Measurements from ENCODE around the gene MSI2. TPM values are rescaled to one million over a fixed set of nuclear protein-coding genes. Genes with fewer than 3 reads are reported as not detected.

MSI2 gene
- total RNA-seq, 6 experiments from 2014 or later = 12.0 to 22.6 (median 19.4) TPM

GRCh38 chr17:57689254-57689653 lies 432.9 kb downstream of the MSI2 start:
- Histone ChIP-seq H3K27ac (no peak overlapping the region), H3K4me3 (no peak overlapping the region), H3K27me3 (no peaks in the 10 kb centered on the region), H3K4me1 (no peaks in the 10 kb centered on the region), H3K36me3 (no peaks in the 10 kb centered on the region), H3K9me3 (no peaks in the 10 kb centered on the region)
- DNase-seq (no peak), ATAC-seq (no peak)
- intact Hi-C loops (cut with DNase I) = no loop called here
- TF ChIP-seq POLR2A (IDR thresholded peaks at IDR 0.05) (no peak), CTCF (IDR thresholded peaks at IDR 0.05) (no peak)
- WGBS (ENCODE audit: insufficient coverage, low coverage, low lambda C conversion rate, missing lambda C conversion rate) = 62% methylated on average over 3 of the region's 3 CpGs

GRCh38 chr17:57691939-57692338 lies 435.6 kb downstream of the MSI2 start:
- no peaks in the 10 kb centered on the region for H3K9me3 ChIP-seq
- H3K27ac ChIP-seq = no peak overlapping the region
- DNase-seq (no peak), ATAC-seq (no peak)
- H3K27me3 ChIP-seq = no peaks in the 10 kb centered on the region
- intact Hi-C loops (cut with DNase I) = no loop called here
- H3K36me3 ChIP-seq = no peaks in the 10 kb centered on the region
- H3K4me1 ChIP-seq = no peaks in the 10 kb centered on the region
- H3K4me3 ChIP-seq = no peak overlapping the region
- TF ChIP-seq CTCF (IDR thresholded peaks at IDR 0.05) (no peak), POLR2A (IDR thresholded peaks at IDR 0.05) (no peak)
- WGBS (ENCODE audit: insufficient coverage, low coverage, low lambda C conversion rate, missing lambda C conversion rate) = 93% methylated on average over 1 of the region's 1 CpG

GRCh38 chr17:57692770-57693169 lies 436.4 kb downstream of the MSI2 start:
- no peak for TF ChIP-seq POLR2A (IDR thresholded peaks at IDR 0.05)
- TF ChIP-seq CTCF (IDR thresholded peaks at IDR 0.05) = no peak
- intact Hi-C loops (cut with DNase I) = no loop called here
- Histone ChIP-seq H3K27ac (no peak overlapping the region), H3K27me3 (no peaks in the 10 kb centered on the region), H3K9me3 (no peaks in the 10 kb centered on the region), H3K4me1 (no peaks in the 10 kb centered on the region), H3K36me3 (no peaks in the 10 kb centered on the region), H3K4me3 (no peak overlapping the region)
- ATAC-seq (no peak), DNase-seq (no peak)
- WGBS (ENCODE audit: insufficient coverage, low coverage, low lambda C conversion rate, missing lambda C conversion rate) = 100% methylated on average over 1 of the region's 1 CpG

- Histone ChIP-seq H3K27me3 (no peaks in the 10 kb centered on the region), H3K36me3 (no peaks in the 10 kb centered on the region), H3K4me3 (no peak overlapping the region), H3K27ac (no peak overlapping the region), H3K4me1 (no peaks in the 10 kb centered on the region), H3K9me3 (no peaks in the 10 kb centered on the region)
- DNase-seq (no peak), ATAC-seq (no peak)
- TF ChIP-seq CTCF (IDR thresholded peaks at IDR 0.05) (no peak), POLR2A (IDR thresholded peaks at IDR 0.05) (no peak)
- 79% methylated on average over 1 of the region's 1 CpG for WGBS (ENCODE audit: insufficient coverage, low coverage, low lambda C conversion rate, missing lambda C conversion rate)
- intact Hi-C loops (cut with DNase I) = no loop called here
Measured at GRCh38 chr17:57694051-57694450, 437.7 kb downstream of the MSI2 start.

GRCh38 chr17:57696050-57696449 lies 439.7 kb downstream of the MSI2 start:
- intact Hi-C loops (cut with DNase I) = no loop called here
- no peaks in the 10 kb centered on the region for H3K36me3 ChIP-seq
- ATAC-seq (no peak), DNase-seq (no peak)
- H3K4me3 ChIP-seq = no peak overlapping the region
- no peaks in the 10 kb centered on the region for H3K4me1 ChIP-seq
- H3K27ac ChIP-seq = no peak overlapping the region
- no peaks in the 10 kb centered on the region for H3K27me3 ChIP-seq
- no peaks in the 10 kb centered on the region for H3K9me3 ChIP-seq
- WGBS (ENCODE audit: insufficient coverage, low coverage, low lambda C conversion rate, missing lambda C conversion rate) = 52% methylated on average over 3 of the region's 3 CpGs
- TF ChIP-seq POLR2A (IDR thresholded peaks at IDR 0.05) = no peak
- no peak for TF ChIP-seq CTCF (IDR thresholded peaks at IDR 0.05)

Measured in right lobe of liver (tissue), 6 donors.